ENCODE measurements around the gene KCNC1. TPM values are rescaled to one million over a fixed set of nuclear protein-coding genes. Genes with fewer than 3 reads are reported as not detected.

The KCNC1 gene
- total and polyA plus RNA-seq, 2 of the 4 experiments (the other 2 are of a cell fraction): 0.03 TPM; not detected in 1

DNA sequence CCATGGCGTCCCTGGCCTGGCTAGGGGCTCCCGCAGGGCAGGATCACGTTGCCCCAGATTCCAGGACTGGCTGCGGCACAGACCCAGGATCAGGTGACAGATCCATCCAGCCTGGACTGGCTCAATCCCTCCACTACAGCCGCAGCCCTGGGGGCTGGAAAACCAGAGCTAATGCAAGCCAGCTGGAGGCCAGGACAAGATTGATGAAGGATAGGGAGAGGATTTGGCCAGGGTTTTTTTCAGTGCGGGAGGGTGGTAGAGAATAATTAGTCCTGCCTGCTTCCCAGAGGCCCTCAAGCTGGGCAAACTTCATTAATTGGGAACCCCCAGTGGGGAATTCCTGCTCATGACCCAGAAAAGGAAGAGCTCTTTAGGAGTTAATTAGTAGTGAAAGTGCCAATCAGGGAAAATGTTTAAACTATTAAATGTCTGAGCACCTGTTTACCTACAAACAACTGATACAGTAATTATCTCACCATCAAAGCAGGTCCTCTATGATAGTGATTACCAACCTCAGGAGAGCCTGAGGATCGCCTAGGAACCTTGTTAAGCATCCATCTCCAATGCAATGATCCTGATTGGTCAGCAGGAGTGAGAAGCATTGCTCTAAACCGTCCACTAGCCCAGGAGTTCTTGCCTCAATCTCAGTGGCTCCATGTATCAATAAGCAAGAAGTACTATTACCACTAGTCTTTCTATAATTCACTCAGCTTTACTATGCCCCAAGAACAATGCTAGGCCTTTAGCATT lies 48.2 kb upstream of the KCNC1 start:
- no peak overlapping the region for H3K27ac ChIP-seq (ENCODE audit: insufficient read depth, low read length)
- no peak overlapping the region for H2BK15ac ChIP-seq (ENCODE audit: low read depth, low read length)
- H2AFZ ChIP-seq (replicated peaks; ENCODE audit: low read length, poor library complexity): no peak overlapping the region
- ChIA-PET CTCF (no interaction called here), POLR2A (ENCODE audit: unreplicated experiment) (no interaction called here)
- H2BK20ac ChIP-seq (ENCODE audit: low read depth, low read length): no peak overlapping the region
- dilution Hi-C loops (cut with HindIII; ENCODE audit: low sequenced_read_pairs, unreplicated experiment): no loop called here
- no peaks in the 10 kb centered on the region for H4K20me1 ChIP-seq (ENCODE audit: insufficient read depth, low read length)
- H3K79me1 ChIP-seq (ENCODE audit: low read depth in 1 of 2, low read length in 2 of 2): no peaks in the 10 kb centered on the region
- H4K91ac ChIP-seq (ENCODE audit: insufficient read depth, low read depth, low read length): no peak overlapping the region
- in situ Hi-C loops (cut with MboI; ENCODE audit: low sequenced_read_pairs): no loop called here
- H3K23ac ChIP-seq (ENCODE audit: low read depth, low read length): no peak overlapping the region
- no peak overlapping the region for H4K5ac ChIP-seq (ENCODE audit: low read depth, low read length)
- intact Hi-C loops (cut with micrococcal nuclease): no loop called here
- no peak overlapping the region for H3K9ac ChIP-seq (ENCODE audit: low read depth, low read length)
- H2AK5ac ChIP-seq (ENCODE audit: low read depth, low read length): no peak overlapping the region
- no peak overlapping the region for H3K4me2 ChIP-seq (ENCODE audit: low read depth, low read length)
- H4K8ac ChIP-seq (ENCODE audit: low read depth in 2 of 2, low read length in 2 of 2): no peak overlapping the region
- ATAC-seq (ENCODE audit: low read depth): no peak
- H3K14ac ChIP-seq (replicated peaks; ENCODE audit: low read depth, low read length): no peak overlapping the region
- no peaks in the 10 kb centered on the region for H3K36me3 ChIP-seq (ENCODE audit: control insufficient read depth, insufficient read depth, low read length)
- DNase-seq: no peak
- no peak overlapping the region for H2BK120ac ChIP-seq (ENCODE audit: low read depth, low read length)
- H3K56ac ChIP-seq (ENCODE audit: extremely low read depth, insufficient read depth, low read length): no peak overlapping the region
- no TSS peak for BruUV-seq (replicated peaks)
- H2AK9ac ChIP-seq (replicated peaks; ENCODE audit: low read depth, low read length, poor library complexity): no peak overlapping the region
- peaks cover 5% of the 10 kb centered on the region; the same call in 1 of the 2 replicates for H3K27me3 ChIP-seq (ENCODE audit: control insufficient read depth, insufficient read depth, low read length)
- no peak overlapping the region for H2BK5ac ChIP-seq (ENCODE audit: low read depth, low read length, poor library complexity, severe bottlenecking)
- no peak overlapping the region for H3K4me3 ChIP-seq (ENCODE audit: insufficient read depth, low read depth, low read length)
- no peak overlapping the region for H3K4ac ChIP-seq (ENCODE audit: low read depth, low read length)
- no peaks in the 10 kb centered on the region for H3K9me1 ChIP-seq (ENCODE audit: insufficient read depth, low read length)
- 0% methylated on average over 2 of the region's 8 CpGs; no CpG with 5 or more reads in 1 of the 2 experiments for WGBS, 2 experiments (ENCODE audit: extremely low coverage in 2 of 2, insufficient read length in 1 of 2)
- H3K18ac ChIP-seq (ENCODE audit: low read depth, low read length): no peak overlapping the region
- no peaks in the 10 kb centered on the region for H3K9me3 ChIP-seq (ENCODE audit: control insufficient read depth, insufficient read depth, low read length)
- no peaks in the 10 kb centered on the region for H3K4me1 ChIP-seq (ENCODE audit: control insufficient read depth, insufficient read depth, low read length)
- TF ChIP-seq CEBPB (IDR thresholded peaks at IDR 0.05; ENCODE audit: low read depth, low read length) (no peak), MAFK (IDR thresholded peaks at IDR 0.05; ENCODE audit: low read depth, low read length) (no peak), MXI1 (IDR thresholded peaks at IDR 0.05; ENCODE audit: borderline replicate concordance, low read depth, low read length) (no peak), RFX5 (IDR thresholded peaks at IDR 0.05; ENCODE audit: low read depth, low read length) (no peak), MAZ (IDR thresholded peaks at IDR 0.05; ENCODE audit: borderline replicate concordance, low read depth, low read length) (no peak), CTCF (conservative IDR thresholded peaks at IDR 0.05; ENCODE audit: low read depth, low read length) (no peak)
